ENCODE results near the gene SCUBE1. TPM values are rescaled to one million over a fixed set of nuclear protein-coding genes. Genes with fewer than 3 reads are reported as not detected.
A peak's percentile ranks its signal among the peaks of the same experiment; 100 is the strongest.

The SCUBE1 gene
- total RNA-seq, 1 experiment from 2014 or later = not detected

- H3K27ac ChIP-seq = no peak overlapping the region
- intact Hi-C loops (cut with micrococcal nuclease; ENCODE audit: unreplicated experiment) = loop anchor here (5.0 to 10.0 kb wide), 2 partner anchors 40 to 448 kb away; no protein-coding TSS in a partner anchor
- H4K20me1 ChIP-seq (ENCODE audit: insufficient read depth) = no peaks in the 10 kb centered on the region
- H3K36me3 ChIP-seq (ENCODE audit: low read depth) = no peaks in the 10 kb centered on the region
- POLR2A ChIA-PET (ENCODE audit: unreplicated experiment) = no interaction called here
- no peak for DNase-seq
- TF ChIP-seq CTCF (conservative IDR thresholded peaks at IDR 0.05) (no peak), EZH2 (IDR thresholded peaks at IDR 0.05; ENCODE audit: low read depth) (no peak)
- H3K27me3 ChIP-seq (ENCODE audit: insufficient read depth, low read depth) = peaks cover 54% of the 10 kb centered on the region
- CTCF ChIA-PET = interaction anchor here (1.2 kb wide), 1 partner anchor 113 kb away, joined by 8 read pairs; no protein-coding TSS in a partner anchor
- H2AFZ ChIP-seq = no peak overlapping the region
- H3F3A ChIP-seq (ENCODE audit: insufficient read depth, low read depth) = no peaks in the 10 kb centered on the region
- no peak overlapping the region for H3K4me2 ChIP-seq
- no peaks in the 10 kb centered on the region for H3K9me3 ChIP-seq (ENCODE audit: insufficient read depth, low read depth)
- H3K79me2 ChIP-seq (ENCODE audit: low read depth) = no peaks in the 10 kb centered on the region
- H3K4me1 ChIP-seq (replicated peaks; ENCODE audit: insufficient read depth) = no peaks in the 10 kb centered on the region
- H3K4me3 ChIP-seq = no peak overlapping the region
- H3K9me2 ChIP-seq (ENCODE audit: insufficient read depth) = no peaks in the 10 kb centered on the region
- no TSS peak for BruUV-seq (replicated peaks)
Measured at GRCh38 chr22:43232445-43232844, 110.7 kb downstream of the SCUBE1 start.

GRCh38 chr22:43231724-43232034 lies 111.5 kb downstream of the SCUBE1 start:
- H3K27ac ChIP-seq = no peak overlapping the region
- no peaks in the 10 kb centered on the region for H3K9me3 ChIP-seq (ENCODE audit: insufficient read depth, low read depth)
- no peaks in the 10 kb centered on the region for H3K9me2 ChIP-seq (ENCODE audit: insufficient read depth)
- H3F3A ChIP-seq (ENCODE audit: insufficient read depth, low read depth) = no peaks in the 10 kb centered on the region
- TF ChIP-seq EZH2 (IDR thresholded peaks at IDR 0.05; ENCODE audit: low read depth) = no peak
- no peak for TF ChIP-seq CTCF (conservative IDR thresholded peaks at IDR 0.05)
- H3K4me3 ChIP-seq = no peak overlapping the region
- H3K79me2 ChIP-seq (ENCODE audit: low read depth) = no peaks in the 10 kb centered on the region
- H2AFZ ChIP-seq = no peak overlapping the region
- BruUV-seq (replicated peaks) = no TSS peak
- no peaks in the 10 kb centered on the region for H3K36me3 ChIP-seq (ENCODE audit: low read depth)
- H3K27me3 ChIP-seq (ENCODE audit: insufficient read depth, low read depth) = peaks cover 50% of the 10 kb centered on the region
- no peaks in the 10 kb centered on the region for H4K20me1 ChIP-seq (ENCODE audit: insufficient read depth)
- CTCF ChIA-PET = interaction anchor here (0.6 to 1.2 kb wide), 5 partner anchors 41 to 599 kb away, joined by 3 to 8 read pairs (median 3); no protein-coding TSS in a partner anchor
- no peak overlapping the region for H3K4me2 ChIP-seq
- no peak for DNase-seq
- intact Hi-C loops (cut with micrococcal nuclease; ENCODE audit: unreplicated experiment) = loop anchor here (1.0 to 10.0 kb wide), 4 partner anchors 41 to 447 kb away; no protein-coding TSS in a partner anchor
- no peaks in the 10 kb centered on the region for H3K4me1 ChIP-seq (replicated peaks; ENCODE audit: insufficient read depth)
- POLR2A ChIA-PET (ENCODE audit: unreplicated experiment) = interaction anchor here (0.7 kb wide), 1 partner anchor 617 kb away, joined by 5 read pairs; no protein-coding TSS in a partner anchor

- Histone ChIP-seq H3K79me2 (ENCODE audit: low read depth) (no peaks in the 10 kb centered on the region), H3K4me2 (peak overlapping the region; percentile 49), H3K9me2 (ENCODE audit: insufficient read depth) (no peaks in the 10 kb centered on the region), H3K27ac (no peak overlapping the region), H3F3A (ENCODE audit: insufficient read depth, low read depth) (0 out of 2 replicates have a peak, but pooled peaks cover under 1% of the 10 kb centered on the region), H3K9me3 (ENCODE audit: insufficient read depth, low read depth) (no peaks in the 10 kb centered on the region), H3K36me3 (ENCODE audit: low read depth) (no peaks in the 10 kb centered on the region), H2AFZ (no peak overlapping the region), H4K20me1 (ENCODE audit: insufficient read depth) (no peaks in the 10 kb centered on the region), H3K4me1 (replicated peaks; ENCODE audit: insufficient read depth) (no peaks in the 10 kb centered on the region), H3K27me3 (ENCODE audit: insufficient read depth, low read depth) (peaks cover 46% of the 10 kb centered on the region), H3K4me3 (no peak overlapping the region)
- no TSS peak for BruUV-seq (replicated peaks)
- POLR2A ChIA-PET (ENCODE audit: unreplicated experiment) = interaction anchor here (0.7 kb wide), 1 partner anchor 618 kb away, joined by 5 read pairs; no protein-coding TSS in a partner anchor
- TF ChIP-seq EZH2 (IDR thresholded peaks at IDR 0.05; ENCODE audit: low read depth) (no peak), CTCF (conservative IDR thresholded peaks at IDR 0.05) (peak; percentile 99)
- peak in 1 of 2 experiments; percentile 77 for DNase-seq
- CTCF ChIA-PET = interaction anchor here (0.6 to 1.2 kb wide), 4 partner anchors 42 to 115 kb away, joined by 3 to 8 read pairs (median 4); no protein-coding TSS in a partner anchor
- intact Hi-C loops (cut with micrococcal nuclease; ENCODE audit: unreplicated experiment) = loop anchor here (1.0 to 10.0 kb wide), 4 partner anchors 41 to 446 kb away; no protein-coding TSS in a partner anchor
Measured at GRCh38 chr22:43230971-43231723, 112.0 kb downstream of the SCUBE1 start.

Measured in PC-9 (cell line).